GM12891 (cell line): Measurements from ENCODE around the gene WSB2.
A peak's percentile ranks its signal among the peaks of the same experiment; 100 is the strongest.
"Not testable (repeated sequence)": the region's sequence is repeated elsewhere in the genome, so short reads cannot be mapped to it uniquely, and the experiment has no call there.

ENCODE experiments used
- DNase-seq: peaks from one replicate; pipeline ENCODE4 v3.0.0; 2011; ENCODE audit warnings: low spot score; ENCODE audit not compliant: insufficient read length
- FAIRE-seq: peaks from 2 replicates; lab custom pipeline; 2011; peaks lifted over from hg19 to GRCh38; lab: Jason Lieb, UNC
- PAX5 ChIP-seq: IDR thresholded peaks from 2 replicates; pipeline ENCODE4 v1.6.1; 2011; ENCODE audit warnings: low read length, moderate library complexity, mild to moderate bottlenecking; ENCODE audit not compliant: insufficient read depth, severe bottlenecking
- POLR2A ChIP-seq: IDR thresholded peaks from 2 replicates; pipeline ENCODE4 v1.6.1; 2011; ENCODE audit warnings: low read depth, low read length, control low read depth
- POLR2AphosphoS5 ChIP-seq: IDR thresholded peaks from 2 replicates; pipeline ENCODE4 v1.6.1; 2011; ENCODE audit warnings: low read depth, low read length, control low read depth
- POU2F2 ChIP-seq: IDR thresholded peaks from 2 replicates; pipeline ENCODE4 v1.6.1; 2011; ENCODE audit warnings: low read depth, mild to moderate bottlenecking, control low read depth, low read length, moderate library complexity
- SPI1 ChIP-seq: IDR thresholded peaks from 2 replicates; pipeline ENCODE4 v1.6.1; 2011; ENCODE audit warnings: low read depth, low read length, control low read depth
- TAF1 ChIP-seq: IDR thresholded peaks from 2 replicates; pipeline ENCODE4 v1.6.1; 2011; ENCODE audit warnings: low read depth, low read length, control low read depth

WSB2 gene

DNA sequence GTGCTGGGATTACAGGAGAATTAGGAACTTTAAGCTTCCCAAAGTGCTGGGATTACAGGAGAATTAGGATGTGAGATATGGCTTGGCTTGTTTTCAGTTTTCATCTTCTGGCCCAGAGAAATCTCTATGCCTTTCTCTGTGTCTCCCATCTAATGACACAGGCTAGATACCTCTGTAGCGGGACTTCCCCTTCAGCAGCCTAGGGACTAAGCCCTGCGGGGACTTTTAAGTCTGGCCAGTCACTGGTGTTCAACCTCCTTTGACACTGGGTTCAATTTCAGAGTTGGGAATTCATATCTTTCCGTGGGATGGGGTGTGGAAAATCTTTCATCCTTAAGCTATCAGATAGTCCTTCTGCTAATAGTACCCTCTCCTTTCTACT, 38.3 kb downstream of the WSB2 start:
- FAIRE-seq (no peak), DNase-seq (no peak)
- TF ChIP-seq POLR2A: no peak
- no peak for TF ChIP-seq TAF1
- TF ChIP-seq POLR2AphosphoS5: no peak
- no peak for TF ChIP-seq SPI1
- TF ChIP-seq PAX5: no peak
- no peak for TF ChIP-seq POU2F2

DNA sequence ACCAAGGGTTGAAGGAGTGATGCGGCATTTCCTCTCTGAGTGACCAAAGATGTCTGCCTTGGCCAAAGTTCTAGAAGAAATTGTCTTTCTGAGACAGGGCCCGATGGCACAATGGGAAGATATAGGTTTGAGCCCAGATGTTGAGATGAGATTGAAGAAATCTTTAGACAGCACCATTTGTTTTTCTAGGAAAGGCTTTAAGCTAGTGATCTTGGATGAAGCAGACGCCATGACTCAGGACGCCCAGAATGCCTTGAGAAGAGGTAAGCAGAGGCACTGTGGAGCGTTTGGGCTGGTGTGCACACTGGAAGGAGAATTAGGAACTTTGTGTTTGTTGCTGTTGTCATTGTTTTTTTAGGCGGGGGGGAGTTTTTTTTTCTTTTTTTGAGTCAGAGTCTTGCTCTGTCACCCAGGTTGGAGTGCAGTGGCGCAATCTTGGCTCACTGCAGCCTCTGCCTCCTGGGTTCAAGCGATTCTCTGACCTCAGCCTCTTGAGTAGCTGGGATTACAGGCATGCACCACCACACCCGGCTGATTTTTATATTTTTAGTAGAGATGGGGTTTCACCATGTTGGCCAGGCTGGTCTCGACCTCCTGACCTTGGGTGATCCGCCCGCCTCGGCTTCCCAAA, 38.8 kb downstream of the WSB2 start:
- not testable (repeated sequence) for DNase-seq, FAIRE-seq

DNA sequence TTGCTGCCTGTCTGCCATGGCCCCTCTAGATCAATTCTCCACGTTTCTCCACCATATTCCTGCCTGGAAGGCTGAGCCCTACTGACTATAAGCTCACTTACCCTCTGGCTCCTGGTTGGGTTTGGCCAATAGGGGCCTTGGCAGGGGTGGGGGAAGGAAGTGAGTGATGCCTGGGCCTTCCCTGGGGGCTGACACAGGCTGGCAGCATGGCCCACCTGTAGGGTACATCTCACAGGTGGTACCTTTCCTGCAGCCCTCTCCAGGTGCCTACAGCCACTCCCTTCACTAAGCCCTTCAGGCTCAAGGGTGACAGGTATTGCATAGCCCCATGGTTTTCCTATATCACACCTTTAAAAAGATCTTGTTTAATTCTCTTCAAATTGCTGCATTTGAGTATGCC, 40.9 kb downstream of the WSB2 start:
- no peak for DNase-seq
- FAIRE-seq: no peak
- TF ChIP-seq PAX5 (no peak), TAF1 (no peak), POU2F2 (no peak), POLR2A (no peak), POLR2AphosphoS5 (no peak), SPI1 (no peak)

DNA sequence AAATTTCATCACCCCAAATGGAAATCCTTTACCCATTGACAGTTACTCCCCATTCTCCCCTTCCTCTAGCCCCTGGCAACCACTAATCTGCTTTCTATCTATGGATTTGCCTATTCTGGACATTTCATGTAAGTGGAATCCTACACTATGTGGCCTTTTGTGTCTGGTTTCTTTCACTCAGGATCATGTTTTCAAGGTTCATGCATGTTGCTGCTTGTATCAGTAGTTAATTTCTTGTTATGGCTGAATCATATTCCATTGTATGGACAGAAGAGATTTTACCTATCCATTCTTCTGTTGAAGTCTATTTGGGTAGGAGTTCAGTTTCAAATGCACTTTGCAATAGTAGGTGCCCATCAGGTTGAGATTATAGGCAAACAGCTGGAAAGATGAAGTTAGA, 43.1 kb downstream of the WSB2 start:
- no peak for FAIRE-seq
- TF ChIP-seq PAX5: no peak
- TF ChIP-seq POU2F2: no peak
- no peak for TF ChIP-seq SPI1
- no peak for TF ChIP-seq POLR2AphosphoS5
- TF ChIP-seq POLR2A: no peak
- TF ChIP-seq TAF1: no peak
- DNase-seq: no peak

DNA sequence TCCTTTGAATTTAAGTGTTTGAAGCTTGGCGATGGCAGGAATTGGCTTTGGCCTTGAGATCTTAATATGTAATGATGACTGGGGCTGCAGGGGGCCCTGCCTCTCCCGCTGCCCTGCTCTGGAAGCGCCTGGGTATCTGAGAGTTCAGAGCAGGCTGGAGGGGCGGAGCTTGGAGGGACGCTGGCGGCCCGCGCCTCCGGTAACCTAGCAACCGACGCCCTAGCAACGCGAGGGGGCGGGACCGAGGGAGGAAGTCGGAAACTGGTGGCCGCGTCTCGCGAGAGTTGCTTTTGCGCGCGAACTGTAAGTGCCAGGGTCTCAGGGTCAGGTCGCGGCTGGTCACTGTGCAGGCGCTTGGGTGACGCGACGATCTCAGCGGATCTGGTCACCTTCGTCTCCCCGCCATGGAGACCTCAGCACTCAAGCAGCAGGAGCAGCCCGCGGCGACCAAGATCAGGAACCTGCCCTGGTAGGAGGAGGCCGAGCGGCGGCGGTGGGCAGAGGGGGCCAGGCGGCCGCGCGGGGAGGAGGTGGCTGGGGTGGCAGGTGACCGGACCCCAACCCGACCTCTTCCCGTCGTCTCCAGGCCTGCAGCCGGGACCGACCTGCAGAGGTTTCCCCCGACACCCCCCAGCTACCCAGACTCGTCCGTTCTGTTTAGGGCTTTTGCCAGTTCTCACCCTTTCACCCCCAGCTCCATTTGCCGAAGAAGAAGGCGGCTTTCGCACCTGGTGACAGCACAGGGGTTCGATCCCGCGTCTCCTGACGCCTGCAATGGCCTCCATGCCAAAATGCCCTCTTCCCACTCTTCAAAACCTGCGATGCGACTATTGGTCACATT, 44.3 kb downstream of the WSB2 start, which contains the start of gene RFC5:
RFC5 (plus strand) TSS at position 280 of the 841 bp plus-strand sequence; CDS start at position 405, 125 bp downstream.
- TF ChIP-seq TAF1: peak; percentile 66
- no peak for TF ChIP-seq PAX5
- TF ChIP-seq POLR2AphosphoS5: peak; percentile 83
- TF ChIP-seq POU2F2: no peak
- TF ChIP-seq SPI1: peak; percentile 90
- peak; percentile 78 for TF ChIP-seq POLR2A
- peak; percentile 97 for FAIRE-seq

DNA sequence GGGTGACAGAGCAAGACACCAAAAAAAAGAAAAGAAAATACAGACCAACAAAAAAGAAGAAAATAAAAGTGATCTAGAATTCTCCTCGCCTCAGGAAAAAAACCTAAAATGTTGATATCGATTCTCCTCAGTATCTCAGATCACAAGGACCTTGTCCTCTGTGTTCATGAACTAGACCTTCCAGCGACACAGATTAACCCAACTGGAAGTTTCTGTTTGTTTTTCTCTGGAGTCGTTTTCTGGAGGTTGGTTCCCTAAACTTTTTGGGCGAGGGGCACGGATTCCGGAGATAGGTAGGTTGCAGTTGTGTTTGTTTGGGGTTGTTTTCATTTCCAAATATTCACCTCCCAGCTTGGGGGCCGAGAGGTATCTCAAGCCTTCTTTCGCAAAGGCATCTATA, 45.0 kb downstream of the WSB2 start:
- DNase-seq (no peak), FAIRE-seq (no peak)
- TF ChIP-seq POLR2A (no peak), PAX5 (no peak), POU2F2 (no peak), TAF1 (no peak), POLR2AphosphoS5 (no peak), SPI1 (no peak)

More for the DNA sequence above, 44.3 kb downstream of the WSB2 start, which contains the start of gene RFC5:
- peak; percentile 95 for DNase-seq

DNA sequence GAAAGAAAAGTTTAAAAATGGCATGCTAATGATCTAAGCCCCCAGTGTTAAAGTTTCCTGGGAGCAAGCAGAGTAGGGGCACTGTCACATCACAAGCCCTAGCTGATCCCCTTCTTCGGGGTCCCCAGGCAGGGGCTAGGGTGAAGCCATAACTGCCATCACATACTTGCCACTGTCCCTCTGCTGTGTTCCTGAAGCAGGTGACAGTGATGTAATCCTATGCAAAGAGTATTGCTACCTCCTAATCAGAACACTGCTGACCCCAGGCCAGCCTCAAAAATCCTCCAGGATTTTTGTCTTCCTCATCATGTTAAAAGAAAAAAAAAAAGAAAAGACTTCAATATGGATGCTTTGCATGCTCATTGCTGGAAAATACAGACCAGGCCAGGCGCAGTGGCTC, 45.7 kb downstream of the WSB2 start:
- no peak for FAIRE-seq
- TF ChIP-seq POLR2AphosphoS5 (no peak), POLR2A (no peak), TAF1 (no peak), SPI1 (no peak), PAX5 (no peak), POU2F2 (no peak)
- no peak for DNase-seq

DNA sequence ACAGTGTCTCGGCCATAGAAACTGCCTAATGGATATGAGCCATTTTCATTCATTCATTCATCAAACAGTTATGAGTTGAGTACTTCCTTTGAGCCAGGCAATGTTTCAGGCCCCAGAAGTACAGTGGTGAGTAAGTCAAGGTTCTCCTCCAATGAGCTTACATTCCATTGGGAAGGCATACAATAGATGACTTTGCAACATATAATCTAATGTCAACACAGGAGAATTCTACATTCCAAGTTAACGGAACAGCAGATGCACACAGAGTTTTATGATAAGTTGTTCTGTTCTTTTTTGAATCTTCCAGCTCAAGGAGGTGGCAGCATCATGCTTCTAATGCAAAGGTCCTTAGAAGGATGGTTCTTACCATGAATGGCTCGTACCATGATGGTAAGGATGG, 47.7 kb downstream of the WSB2 start:
- FAIRE-seq (no peak), DNase-seq (no peak)
- no peak for TF ChIP-seq POLR2AphosphoS5

DNA sequence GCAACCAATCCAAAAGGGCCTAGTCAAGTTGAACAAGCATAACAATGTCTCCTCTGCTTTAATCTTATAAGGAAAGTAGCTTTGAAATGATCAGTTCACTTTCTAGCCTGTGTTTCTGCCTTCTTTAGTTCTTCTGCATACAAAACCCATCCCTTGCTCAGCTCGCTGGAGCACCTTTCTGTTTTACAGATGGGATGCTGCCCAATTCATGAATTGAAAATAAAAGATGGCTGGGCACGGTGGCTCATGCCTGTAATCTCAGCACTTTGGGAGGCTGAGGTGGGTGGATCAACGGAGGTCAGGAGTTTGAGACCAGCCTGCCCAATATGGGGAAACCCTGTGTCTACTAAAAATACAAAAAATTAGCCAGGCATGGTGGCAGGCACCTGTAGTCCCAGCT, 49.0 kb downstream of the WSB2 start:
- no peak for DNase-seq
- no peak for TF ChIP-seq POLR2A
- TF ChIP-seq PAX5: no peak
- TF ChIP-seq POU2F2: no peak
- no peak for TF ChIP-seq SPI1
- no peak for TF ChIP-seq POLR2AphosphoS5
- no peak for TF ChIP-seq TAF1
- no peak for FAIRE-seq

DNA sequence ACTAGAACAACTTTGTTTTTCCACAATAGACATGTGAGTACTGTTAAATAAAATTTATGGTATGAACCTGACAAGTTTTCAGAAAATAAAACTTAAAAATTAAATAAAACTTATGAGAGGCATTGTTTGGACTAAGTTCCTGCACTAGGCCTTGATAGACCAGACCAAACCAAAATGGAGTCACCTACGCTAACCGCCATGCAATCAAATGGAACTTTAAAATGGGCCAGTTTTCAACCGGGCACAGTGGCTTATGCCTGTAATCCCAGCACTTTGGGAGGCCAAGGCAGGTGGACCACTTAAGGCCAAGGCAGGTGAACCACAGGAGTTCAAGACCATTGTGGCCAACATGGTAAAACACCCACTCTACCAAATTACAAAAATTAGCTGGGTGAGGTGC, 49.6 kb downstream of the WSB2 start:
- TF ChIP-seq POLR2AphosphoS5 (no peak), POU2F2 (no peak), POLR2A (no peak), SPI1 (no peak), PAX5 (no peak), TAF1 (no peak)
- FAIRE-seq: no peak
- DNase-seq: no peak
